Activated naive CD8-positive, alpha-beta T cell treated with anti-CD3 and anti-CD28 coated beads, Interleukin-2, amount 50 U/mL, for 24 hours (primary cell): ENCODE results near the gene PPFIBP1.

ENCODE experiments used
- ATAC-seq: fragments of 150-1000 bp; cut with Tn5 transposase; one replicate; pipeline ENCODE4 v1.10.0; 2021
- DNase-seq: peaks from one replicate; pipeline ENCODE4 v3.0.0; 2021
- H3K27ac Mint-ChIP-seq: one replicate; pipeline ENCODE4 v1.8.0; 2021; ENCODE audit warnings: mild to moderate bottlenecking, mixed read lengths
- H3K27me3 Mint-ChIP-seq: one replicate; pipeline ENCODE4 v1.8.0; 2021; ENCODE audit warnings: mixed read lengths
- H3K36me3 Mint-ChIP-seq: one replicate; pipeline ENCODE4 v1.8.0; 2021; ENCODE audit warnings: low read depth, mixed read lengths
- H3K4me1 Mint-ChIP-seq: one replicate; pipeline ENCODE4 v1.8.0; 2021; ENCODE audit warnings: mixed read lengths
- H3K4me3 Mint-ChIP-seq: one replicate; pipeline ENCODE4 v1.8.0; 2021; ENCODE audit warnings: mild to moderate bottlenecking, moderate library complexity, mixed read lengths
- H3K9me3 Mint-ChIP-seq: one replicate; pipeline ENCODE4 v1.8.0; 2021; ENCODE audit warnings: mixed read lengths

The PPFIBP1 gene

DNA sequence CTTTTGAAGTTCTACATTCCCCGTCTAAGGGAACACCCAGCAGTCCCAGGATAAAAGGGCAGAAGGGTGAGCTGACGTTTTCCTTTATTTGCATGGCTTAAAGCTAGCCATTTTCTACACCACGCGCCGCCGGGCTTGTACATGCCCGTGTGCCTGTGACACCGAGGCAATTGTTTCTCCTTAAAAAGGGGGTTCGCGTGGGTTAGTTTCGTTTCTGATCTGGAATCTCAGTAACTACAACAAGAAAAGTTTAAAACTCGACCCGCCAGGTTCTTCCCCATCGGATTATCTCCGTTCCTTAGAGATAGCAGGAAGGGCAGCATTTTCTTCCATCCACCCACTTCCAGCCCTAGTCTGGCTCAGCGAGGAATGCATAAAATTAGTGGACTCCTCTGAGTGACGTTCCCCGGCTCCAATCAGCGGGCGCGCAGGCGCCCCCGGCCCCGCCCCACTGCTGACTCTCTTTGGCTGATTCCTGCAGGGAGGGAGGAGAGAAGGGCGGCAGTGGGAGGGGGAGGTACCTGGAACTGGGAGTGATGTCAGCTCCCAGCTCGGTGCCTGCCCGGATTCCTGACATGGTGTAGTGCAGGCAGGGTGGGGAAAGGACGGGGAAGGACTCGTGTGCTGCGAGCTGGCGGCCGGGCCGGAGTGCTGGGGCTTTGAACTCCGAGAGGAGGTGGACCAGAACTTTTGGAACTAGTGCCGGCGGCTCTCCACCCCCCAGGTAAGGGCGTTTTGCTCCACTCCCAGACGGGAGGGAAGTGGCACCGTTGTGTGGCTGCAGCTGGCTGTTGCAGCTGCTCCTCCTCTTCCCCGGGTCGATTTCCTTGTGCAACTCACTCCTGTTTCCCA, at the start of gene PPFIBP1:
Gene PPFIBP1, plus strand, starts transcription at position 565 of the 852 bp plus-strand sequence. CDS start 109,191 bp downstream, outside the sequence.
- Mint-ChIP-seq H3K4me1 (peaks cover 34% of the 10 kb centered on the region), H3K4me3 (peak within 1 kb of the TSS; percentile 94), H3K9me3 (no peaks in the 10 kb centered on the region), H3K27me3 (peaks cover 25% of the 10 kb centered on the region), H3K36me3 (no peaks in the 10 kb centered on the region), H3K27ac (peak within 1 kb of the TSS; percentile 90)
- peak; percentile 100 for DNase-seq
- peak; percentile 97 for ATAC-seq

DNA sequence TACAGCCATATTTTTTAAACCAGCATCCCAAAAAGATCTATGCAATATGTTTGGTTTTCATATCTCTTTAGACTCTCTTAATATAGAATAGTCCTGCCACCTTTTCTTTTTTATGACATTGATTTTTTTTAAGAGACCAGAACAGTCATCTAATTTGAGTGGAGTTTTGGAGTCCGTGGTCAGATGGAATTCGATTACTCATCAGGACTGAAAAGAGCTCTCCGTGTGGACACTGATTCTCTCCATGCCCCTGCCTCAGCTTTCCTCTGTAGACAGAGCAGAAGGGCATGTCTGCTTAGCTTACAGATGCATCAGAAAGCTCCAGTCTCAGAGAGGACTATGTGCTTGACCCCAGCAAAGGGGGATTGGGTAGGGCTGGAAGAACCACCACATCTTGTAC, 49.7 kb upstream of the PPFIBP1 start:
- H3K9me3 Mint-ChIP-seq, result peaks cover 27% of the 10 kb centered on the region
- no peak for ATAC-seq
- H3K36me3 Mint-ChIP-seq, result peaks cover 14% of the 10 kb centered on the region
- no peaks in the 10 kb centered on the region for H3K27me3 Mint-ChIP-seq
- peaks cover 14% of the 10 kb centered on the region for H3K4me1 Mint-ChIP-seq
- no peak overlapping the region for H3K4me3 Mint-ChIP-seq
- no peak overlapping the region for H3K27ac Mint-ChIP-seq
- DNase-seq, result no peak

DNA sequence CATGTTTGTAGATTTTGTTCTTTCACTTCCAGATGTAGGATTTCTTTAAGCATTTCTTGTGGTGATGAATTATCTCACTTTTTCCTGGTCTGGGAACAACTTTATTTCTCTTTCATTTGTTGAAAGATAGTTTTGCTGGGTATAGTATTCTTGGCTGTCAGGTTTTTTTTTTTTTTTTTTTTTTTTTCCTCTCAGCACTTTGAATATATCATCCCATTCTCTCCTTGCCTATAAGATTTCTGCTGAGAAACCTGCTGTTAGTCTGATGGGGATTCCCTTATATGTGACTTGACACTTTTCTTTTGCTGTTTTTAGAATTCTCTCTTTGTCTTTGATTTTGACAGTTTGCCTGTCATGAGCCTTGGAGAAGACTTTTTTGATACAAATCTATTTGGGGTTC, 47.0 kb upstream of the PPFIBP1 start:
- peaks cover 34% of the 10 kb centered on the region for H3K9me3 Mint-ChIP-seq
- H3K27me3 Mint-ChIP-seq, result no peaks in the 10 kb centered on the region
- peaks cover 13% of the 10 kb centered on the region for H3K4me1 Mint-ChIP-seq
- no peak for DNase-seq
- no peak overlapping the region for H3K4me3 Mint-ChIP-seq
- H3K36me3 Mint-ChIP-seq, result peaks cover 14% of the 10 kb centered on the region
- no peak overlapping the region for H3K27ac Mint-ChIP-seq
- ATAC-seq, result no peak

DNA sequence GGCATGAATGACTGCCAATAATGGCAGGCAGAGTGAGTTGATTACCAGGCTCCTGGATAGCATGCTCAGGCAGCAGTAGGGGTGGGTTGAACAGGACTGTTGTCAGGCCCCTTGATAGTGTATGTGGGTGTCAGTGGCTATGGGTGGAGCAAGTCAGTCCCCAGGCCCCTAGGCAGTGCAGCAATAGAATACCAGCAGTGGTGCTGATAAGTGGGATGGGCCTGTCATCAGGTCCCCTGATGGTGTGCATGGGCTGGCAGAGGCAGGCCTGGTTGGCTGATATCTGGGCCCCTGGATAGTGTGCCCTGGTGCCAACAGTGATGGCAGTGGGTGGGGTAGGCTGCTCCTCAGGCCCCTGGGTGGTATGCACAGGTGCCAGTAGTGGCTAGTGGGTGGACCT, 45.1 kb upstream of the PPFIBP1 start:
- ATAC-seq, result no peak
- peaks cover 14% of the 10 kb centered on the region for H3K36me3 Mint-ChIP-seq
- no peak for DNase-seq
- peaks cover 34% of the 10 kb centered on the region for H3K9me3 Mint-ChIP-seq
- H3K27me3 Mint-ChIP-seq, result no peaks in the 10 kb centered on the region
- no peak overlapping the region for H3K27ac Mint-ChIP-seq
- H3K4me1 Mint-ChIP-seq, result no peaks in the 10 kb centered on the region
- H3K4me3 Mint-ChIP-seq, result no peak overlapping the region

DNA sequence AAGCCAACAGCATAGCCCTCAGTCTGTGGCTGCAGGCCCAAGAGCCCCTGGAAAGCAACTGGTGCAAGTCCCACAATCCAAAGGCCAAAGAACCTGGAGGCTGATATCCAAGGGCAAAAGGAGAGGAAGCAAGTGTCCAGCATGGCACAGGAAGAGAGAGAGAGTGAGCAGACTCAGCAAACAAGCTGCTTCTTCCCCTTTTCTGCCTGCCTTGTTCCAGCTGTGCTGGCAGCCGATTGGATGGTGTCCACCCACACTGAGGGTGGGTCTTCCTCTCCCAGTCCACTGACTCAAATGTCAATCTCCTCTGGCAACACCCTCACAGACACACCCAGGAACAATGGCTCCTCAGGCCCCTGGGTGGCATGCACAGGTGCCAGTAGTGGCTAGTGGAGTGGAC, 44.0 kb upstream of the PPFIBP1 start:
- Mint-ChIP-seq H3K9me3 (peaks cover 34% of the 10 kb centered on the region), H3K36me3 (peaks cover 14% of the 10 kb centered on the region), H3K4me3 (no peak overlapping the region), H3K27ac (no peak overlapping the region), H3K27me3 (no peaks in the 10 kb centered on the region), H3K4me1 (no peaks in the 10 kb centered on the region)
- no peak for DNase-seq
- no peak for ATAC-seq

DNA sequence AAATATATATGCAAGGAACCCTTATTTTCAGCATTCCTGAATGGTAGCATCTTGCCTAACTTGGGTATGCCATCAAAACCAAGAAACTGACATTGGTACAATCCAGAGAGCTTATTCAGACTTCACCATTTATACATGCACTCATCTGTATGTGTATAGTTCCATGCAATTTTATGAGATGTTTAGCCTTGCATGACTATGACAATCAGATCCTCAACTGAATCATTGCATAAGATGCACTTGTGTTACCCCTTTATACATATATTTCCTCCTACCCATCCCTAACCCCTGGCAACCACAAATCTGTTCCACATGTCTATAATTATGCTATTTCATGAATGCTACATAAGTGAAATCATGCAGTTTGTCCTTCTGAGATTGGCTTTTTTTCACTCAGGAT, 37.0 kb upstream of the PPFIBP1 start:
- Mint-ChIP-seq H3K36me3 (no peaks in the 10 kb centered on the region), H3K4me1 (peaks cover 1% of the 10 kb centered on the region), H3K27me3 (peaks cover 8% of the 10 kb centered on the region), H3K4me3 (no peak overlapping the region), H3K9me3 (no peaks in the 10 kb centered on the region), H3K27ac (no peak overlapping the region)
- no peak for ATAC-seq
- DNase-seq, result no peak

DNA sequence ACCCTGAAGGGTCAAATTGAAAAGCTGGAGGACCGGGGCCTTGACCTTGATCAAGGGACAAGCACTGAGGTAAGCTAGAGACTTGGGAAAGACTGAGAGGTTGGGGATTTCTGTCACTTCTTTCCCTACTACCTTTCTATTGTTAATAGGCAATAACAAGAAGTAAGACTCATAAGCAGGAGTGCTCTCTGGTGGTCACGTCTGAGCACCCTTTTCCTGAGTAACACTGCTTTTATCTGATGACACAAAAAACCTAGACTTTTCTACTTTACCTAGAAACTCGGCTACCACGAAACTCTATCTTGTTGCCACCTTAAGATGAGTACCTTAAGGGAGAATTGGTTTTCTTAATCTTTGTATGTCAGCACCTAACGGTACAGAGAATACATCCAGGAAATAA, 35.5 kb upstream of the PPFIBP1 start:
- Mint-ChIP-seq H3K4me3 (no peak overlapping the region), H3K36me3 (no peaks in the 10 kb centered on the region), H3K27me3 (peaks cover 15% of the 10 kb centered on the region), H3K4me1 (peaks cover 1% of the 10 kb centered on the region), H3K9me3 (no peaks in the 10 kb centered on the region), H3K27ac (no peak overlapping the region)
- ATAC-seq (no peak), DNase-seq (no peak)

DNA sequence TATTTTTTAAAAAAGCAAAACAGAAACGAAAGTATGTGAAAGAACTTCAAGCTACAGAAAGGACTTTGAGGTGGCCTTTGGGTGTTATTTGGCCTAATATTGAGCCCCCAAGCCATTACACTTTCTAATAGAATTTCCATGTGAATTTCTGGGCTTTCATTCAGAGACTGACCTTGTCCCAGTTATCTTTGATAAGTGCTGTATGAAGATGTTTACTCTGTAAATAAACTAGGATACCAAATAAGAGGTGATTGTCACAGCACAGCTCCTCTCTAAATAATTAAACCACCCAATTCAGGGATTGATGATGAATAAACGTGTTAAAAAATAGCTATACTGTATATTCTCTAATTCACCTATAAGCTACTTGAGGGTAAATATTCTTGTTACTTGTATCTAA, 32.8 kb upstream of the PPFIBP1 start:
- Mint-ChIP-seq H3K4me3 (no peak overlapping the region), H3K36me3 (no peaks in the 10 kb centered on the region)
- no peak for ATAC-seq

DNA sequence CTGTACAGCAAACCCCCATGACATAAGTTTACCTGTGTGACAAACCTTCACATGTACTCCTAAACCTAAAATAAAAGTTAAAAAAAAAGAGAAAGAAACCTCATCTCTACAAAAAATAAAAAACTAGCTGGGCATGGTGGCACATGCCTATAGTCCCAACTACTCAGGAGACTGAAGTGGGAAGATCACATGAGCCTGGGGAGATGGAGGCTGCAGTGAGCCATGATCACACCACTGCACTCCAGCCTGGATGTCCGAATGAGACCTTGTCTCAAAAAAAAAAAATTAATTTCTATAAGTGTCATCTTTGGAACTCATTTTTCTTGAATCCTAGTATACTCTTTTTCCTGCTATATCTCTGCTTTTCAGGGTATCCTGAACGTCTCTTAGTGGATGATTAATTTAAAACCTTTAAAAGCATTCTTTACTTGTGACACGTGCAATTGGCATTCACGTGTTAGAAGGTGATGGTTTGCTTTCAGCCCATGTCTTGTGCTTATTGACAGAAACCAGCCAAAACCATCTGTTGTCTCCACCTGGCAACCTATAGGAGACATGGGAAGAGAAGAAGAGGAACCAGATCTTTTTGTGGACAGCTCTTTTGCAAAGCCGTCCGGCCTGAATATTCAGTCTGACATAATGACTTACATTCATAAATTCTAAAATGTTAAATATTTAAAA, 30.6 kb upstream of the PPFIBP1 start:
- H3K4me3 Mint-ChIP-seq, result no peak overlapping the region
- peaks cover 12% of the 10 kb centered on the region for H3K4me1 Mint-ChIP-seq
- peaks cover 29% of the 10 kb centered on the region for H3K27me3 Mint-ChIP-seq
- H3K27ac Mint-ChIP-seq, result no peak overlapping the region
- H3K36me3 Mint-ChIP-seq, result no peaks in the 10 kb centered on the region
- ATAC-seq (no peak), DNase-seq (no peak)
- no peaks in the 10 kb centered on the region for H3K9me3 Mint-ChIP-seq

More for the DNA sequence above, 32.8 kb upstream of the PPFIBP1 start:
- Mint-ChIP-seq H3K27me3 (peaks cover 20% of the 10 kb centered on the region), H3K9me3 (no peaks in the 10 kb centered on the region), H3K27ac (no peak overlapping the region), H3K4me1 (peaks cover 1% of the 10 kb centered on the region)
- DNase-seq, result no peak

DNA sequence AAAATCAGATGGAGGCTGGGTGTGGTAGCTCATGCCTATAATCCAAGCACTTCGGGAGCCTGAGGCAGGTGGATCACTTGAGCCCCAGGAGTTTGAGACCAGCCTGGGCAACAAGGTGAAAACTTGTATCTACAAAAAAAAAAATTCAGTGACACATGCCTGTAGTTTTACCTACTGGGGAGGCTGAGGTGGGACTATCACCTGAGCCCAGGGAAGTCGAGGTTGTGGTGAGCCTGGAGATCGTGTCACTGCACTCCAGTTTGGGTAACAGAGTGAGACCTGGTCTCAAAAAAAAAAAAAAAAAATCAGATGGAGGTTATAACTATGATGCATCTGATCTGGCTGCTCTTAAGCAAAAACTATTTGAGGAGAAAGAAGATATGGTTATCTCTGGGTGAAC, 26.6 kb upstream of the PPFIBP1 start:
- H3K27me3 Mint-ChIP-seq, result peaks cover 35% of the 10 kb centered on the region
- DNase-seq (no peak), ATAC-seq (no peak)
- H3K4me3 Mint-ChIP-seq, result no peak overlapping the region
- peaks cover 30% of the 10 kb centered on the region for H3K4me1 Mint-ChIP-seq
- no peaks in the 10 kb centered on the region for H3K9me3 Mint-ChIP-seq
- H3K36me3 Mint-ChIP-seq, result no peaks in the 10 kb centered on the region
- H3K27ac Mint-ChIP-seq, result no peak overlapping the region

DNA sequence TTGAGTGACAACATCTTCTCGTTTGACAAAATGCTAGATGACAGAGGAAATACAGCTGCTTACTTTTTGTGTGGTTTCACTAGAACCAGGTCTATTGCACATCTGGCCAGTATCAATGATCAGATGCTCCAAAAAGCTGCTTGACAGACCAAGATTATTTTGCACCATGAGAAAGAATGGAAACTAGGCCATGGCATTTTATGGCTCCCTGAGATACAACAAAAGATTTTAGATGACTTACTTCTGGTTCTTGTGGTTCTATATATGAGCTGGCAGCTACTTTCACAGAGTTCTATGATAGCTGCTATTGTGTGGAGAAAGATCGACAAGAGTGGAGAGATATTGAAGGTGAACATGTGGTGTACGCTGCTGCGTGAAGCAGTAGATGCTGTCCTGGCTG, 25.9 kb upstream of the PPFIBP1 start:
- Mint-ChIP-seq H3K27ac (peak overlapping the region; percentile 41), H3K4me1 (peaks cover 34% of the 10 kb centered on the region), H3K4me3 (no peak overlapping the region), H3K9me3 (peaks cover 4% of the 10 kb centered on the region), H3K36me3 (no peaks in the 10 kb centered on the region), H3K27me3 (peaks cover 32% of the 10 kb centered on the region)
- ATAC-seq (peak; percentile 95), DNase-seq (no peak)

DNA sequence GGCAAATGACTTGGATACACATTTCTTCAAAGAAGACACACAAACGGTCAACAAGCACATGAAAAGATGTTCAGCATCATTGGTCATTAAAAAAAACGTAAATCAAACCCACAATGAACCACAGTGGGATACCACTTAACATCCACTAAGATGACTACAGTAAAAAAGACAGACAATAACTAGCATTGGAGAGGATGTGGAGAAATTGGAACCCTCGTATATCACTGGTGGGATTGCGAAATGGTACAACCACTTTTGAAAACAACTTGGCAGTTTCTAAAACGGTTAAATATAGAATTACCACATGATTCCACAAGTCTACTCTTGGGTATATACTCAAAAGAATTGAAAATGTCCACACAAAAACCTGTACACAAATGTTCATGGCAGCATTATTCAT, 25.2 kb upstream of the PPFIBP1 start:
- ATAC-seq, result no peak
- H3K9me3 Mint-ChIP-seq, result peaks cover 4% of the 10 kb centered on the region
- no peak overlapping the region for H3K4me3 Mint-ChIP-seq
- no peak for DNase-seq
- peaks cover 32% of the 10 kb centered on the region for H3K27me3 Mint-ChIP-seq
- H3K36me3 Mint-ChIP-seq, result no peaks in the 10 kb centered on the region
- H3K4me1 Mint-ChIP-seq, result peaks cover 34% of the 10 kb centered on the region
- peak overlapping the region; percentile 41 for H3K27ac Mint-ChIP-seq

DNA sequence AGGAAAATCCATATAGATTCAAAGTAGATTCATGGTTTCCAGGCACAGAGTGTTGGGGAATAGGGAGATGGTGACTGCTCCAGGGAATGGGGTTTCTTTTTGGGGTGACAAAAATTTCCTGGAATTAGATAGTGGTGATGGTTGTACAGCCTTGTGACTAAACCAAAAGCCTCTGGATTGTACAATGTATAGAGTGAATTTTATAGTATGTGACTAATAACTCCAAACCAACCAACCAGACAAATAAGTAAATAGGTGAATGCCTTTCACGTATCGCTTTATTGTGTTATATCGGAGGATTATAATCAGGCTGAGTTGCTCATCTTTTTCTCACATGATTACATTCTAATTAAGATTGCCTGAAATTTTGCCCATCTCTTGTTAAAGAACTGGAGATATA, 24.6 kb upstream of the PPFIBP1 start:
- no peak overlapping the region for H3K27ac Mint-ChIP-seq
- peaks cover 34% of the 10 kb centered on the region for H3K4me1 Mint-ChIP-seq
- no peak for DNase-seq
- peaks cover 32% of the 10 kb centered on the region for H3K27me3 Mint-ChIP-seq
- H3K4me3 Mint-ChIP-seq, result no peak overlapping the region
- ATAC-seq, result no peak
- H3K9me3 Mint-ChIP-seq, result peaks cover 4% of the 10 kb centered on the region
- no peaks in the 10 kb centered on the region for H3K36me3 Mint-ChIP-seq

DNA sequence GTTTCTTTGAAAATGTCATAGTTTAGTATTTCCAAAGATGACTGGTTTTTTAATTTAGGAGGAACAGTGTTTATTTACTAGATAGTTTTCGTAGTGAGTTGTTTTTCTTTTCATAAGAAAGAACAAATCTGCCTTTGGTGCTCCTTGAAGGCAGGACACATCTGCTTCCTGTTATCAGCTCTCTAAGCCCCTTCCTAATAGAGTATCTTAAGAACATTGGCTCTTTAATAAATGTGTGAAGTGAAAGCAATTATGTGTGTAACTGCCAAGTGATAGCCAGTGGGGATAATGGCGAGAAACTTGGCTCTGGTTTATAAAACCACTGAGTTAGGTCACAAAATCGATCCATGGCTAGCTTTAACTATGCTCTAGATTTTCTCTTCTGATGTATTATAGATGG, 23.5 kb upstream of the PPFIBP1 start:
- ATAC-seq, result no peak
- H3K4me3 Mint-ChIP-seq, result no peak overlapping the region
- no peak for DNase-seq
- peaks cover 27% of the 10 kb centered on the region for H3K27me3 Mint-ChIP-seq
- no peaks in the 10 kb centered on the region for H3K36me3 Mint-ChIP-seq
- H3K27ac Mint-ChIP-seq, result no peak overlapping the region
- peaks cover 4% of the 10 kb centered on the region for H3K9me3 Mint-ChIP-seq
- peaks cover 34% of the 10 kb centered on the region for H3K4me1 Mint-ChIP-seq

DNA sequence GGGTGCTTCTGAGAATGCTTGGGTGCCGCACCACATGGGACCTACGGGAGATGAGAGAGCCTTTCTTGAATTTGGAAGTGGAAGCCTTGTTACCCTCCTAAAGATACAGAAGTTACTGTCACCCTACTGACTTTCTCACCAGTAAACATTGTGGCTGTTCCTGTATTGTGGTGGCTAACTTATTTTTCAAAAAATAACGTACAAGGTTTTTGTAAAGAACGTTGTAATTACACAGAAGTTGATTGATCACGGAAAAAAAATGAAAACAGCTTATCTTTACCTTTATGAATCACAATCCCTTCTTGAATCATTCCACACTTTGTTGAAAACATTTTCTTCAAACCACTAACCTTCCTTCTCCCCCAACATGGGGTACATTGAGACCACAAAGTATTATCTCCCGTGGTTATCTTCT, 22.0 kb upstream of the PPFIBP1 start:
- peaks cover 9% of the 10 kb centered on the region for H3K9me3 Mint-ChIP-seq
- DNase-seq (no peak), ATAC-seq (peak; percentile 53)
- H3K36me3 Mint-ChIP-seq, result no peaks in the 10 kb centered on the region
- peak overlapping the region; percentile 73 for H3K27ac Mint-ChIP-seq
- H3K27me3 Mint-ChIP-seq, result peaks cover 28% of the 10 kb centered on the region
- peak overlapping the region; percentile 19 for H3K4me3 Mint-ChIP-seq
- peaks cover 34% of the 10 kb centered on the region for H3K4me1 Mint-ChIP-seq
